Lower leg skin (tissue), 4 donors: ENCODE results near the gene DCAF11. TPM values are rescaled to one million over a fixed set of nuclear protein-coding genes. Genes with fewer than 3 reads are reported as not detected.
A peak's percentile ranks its signal among the peaks of the same experiment; 100 is the strongest.

Source experiments
- DNase-seq, 2 donors: peaks; one replicate each; pipeline ENCODE4 v3.0.0-alpha.2; 2019; ENCODE audit warnings: low spot score in 2 of 2
- H3K4me3 ChIP-seq: fragments of 200-600 bp; sonication (generic); 2 replicates; pipeline ENCODE4 v1.5.1; 2017; ENCODE audit warnings: mild to moderate bottlenecking, low read depth; ENCODE audit not compliant: poor library complexity, severe bottlenecking
- CTCF ChIP-seq, 3 donors: fragments of 450-650 bp; IDR thresholded peaks; one replicate each; pipeline ENCODE4 v1.5.1; 2016; ENCODE audit warnings: antibody characterized with exemption in 3 of 3, mild to moderate bottlenecking in 3 of 3, moderate library complexity in 2 of 3
- POLR2A ChIP-seq, 2 donors: fragments of 450-650 bp; IDR thresholded peaks; one replicate each; pipeline ENCODE4 v1.6.1; 2016 to 2017; ENCODE audit warnings: antibody characterized with exemption in 2 of 2, mild to moderate bottlenecking in 1 of 2, moderate library complexity in 1 of 2
- WGBS, 2 donors: methylation state at CpG; one replicate each; pipeline ENCODE4 v1.1.5; 2018; 5-methylcytosine and 5-hydroxymethylcytosine counted together
- intact Hi-C: fragments of 100-400 bp; cut with DNase I; formaldehyde crosslinking; loops from one replicate; pipeline ENCODE4 v1.15.0; 2023; ENCODE audit warnings: low total_unique reads
- total RNA-seq, 4 donors: library from RNA; depleted of rRNA; stranded (reverse); fragments of >200 nt; gene quantifications; one replicate each; pipeline ENCODE4 v1.1.0, GENCODE V29; 2016

The DCAF11 gene
- total RNA-seq, 4 donors from 2014 or later: 53.3 to 134 (median 64.3) TPM

- TF ChIP-seq POLR2A (IDR thresholded peaks at IDR 0.05): no peak
- TF ChIP-seq CTCF (IDR thresholded peaks at IDR 0.05): no peak
- intact Hi-C loops: no loop called here
- H3K4me3 ChIP-seq: no peak overlapping the region
- 87 to 92% methylated on average over 9 of the region's 9 CpGs for WGBS, 2 donors
- peak in 1 of 2 donors; percentile 82 for DNase-seq
Measured at GRCh38 chr14:24150567-24150966, 36.0 kb downstream of the DCAF11 start.

- no peak for TF ChIP-seq POLR2A (IDR thresholded peaks at IDR 0.05)
- TF ChIP-seq CTCF (IDR thresholded peaks at IDR 0.05): no peak
- WGBS, 2 donors: 90% methylated on average over 9 of the region's 9 CpGs
- intact Hi-C loops: no loop called here
- no peak overlapping the region for H3K4me3 ChIP-seq
- no peak for DNase-seq
Measured at GRCh38 chr14:24150993-24151392, 36.4 kb downstream of the DCAF11 start.

- no peak overlapping the region for H3K4me3 ChIP-seq
- DNase-seq: no peak
- TF ChIP-seq CTCF (IDR thresholded peaks at IDR 0.05) (peak in 1 of 3 donors; percentile 7), POLR2A (IDR thresholded peaks at IDR 0.05) (no peak)
- intact Hi-C loops: no loop called here
- 90 to 94% methylated on average over 13 to 16 of the region's 16 CpGs for WGBS, 2 donors
Measured at GRCh38 chr14:24151404-24152080, 37.0 kb downstream of the DCAF11 start.

GRCh38 chr14:24155100-24155499 lies 40.5 kb downstream of the DCAF11 start:
- TF ChIP-seq POLR2A (IDR thresholded peaks at IDR 0.05): no peak
- TF ChIP-seq CTCF (IDR thresholded peaks at IDR 0.05): no peak
- DNase-seq: no peak
- H3K4me3 ChIP-seq: no peak overlapping the region
- WGBS, 2 donors: 95 to 96% methylated on average over 10 of the region's 10 CpGs
- intact Hi-C loops: no loop called here

GRCh38 chr14:24156840-24157239 lies 42.3 kb downstream of the DCAF11 start:
- no peak for DNase-seq
- WGBS, 2 donors: 79 to 83% methylated on average over 1 of the region's 1 CpG
- TF ChIP-seq CTCF (IDR thresholded peaks at IDR 0.05) (no peak), POLR2A (IDR thresholded peaks at IDR 0.05) (no peak)
- H3K4me3 ChIP-seq: no peak overlapping the region
- intact Hi-C loops: no loop called here

GRCh38 chr14:24157331-24157730 lies 42.8 kb downstream of the DCAF11 start:
- H3K4me3 ChIP-seq: no peak overlapping the region
- no peak for TF ChIP-seq POLR2A (IDR thresholded peaks at IDR 0.05)
- TF ChIP-seq CTCF (IDR thresholded peaks at IDR 0.05): no peak
- intact Hi-C loops: no loop called here
- WGBS, 2 donors: 91 to 93% methylated on average over 12 of the region's 12 CpGs
- DNase-seq: no peak
